Stomach (tissue), 9 donors: ENCODE results near the gene CDC73. TPM values are rescaled to one million over a fixed set of nuclear protein-coding genes. Genes with fewer than 3 reads are reported as not detected.
"Not testable (repeated sequence)": the region's sequence is repeated elsewhere in the genome, so short reads cannot be mapped to it uniquely, and the experiment has no call there.

ENCODE experiments used
- DNase-seq, 2 donors: peaks; one replicate each; pipeline versions ENCODE4 v3.0.0 to v3.0.0-alpha.2; 2013 to 2019
- H3K27ac ChIP-seq, 5 donors: fragments of 200-600 bp in 4 of 5; sonication (generic) in 4 of 5; one replicate each; pipeline ENCODE4 v1.5.1; 2013 to 2019; ENCODE audit warnings: mild to moderate bottlenecking in 1 of 5, moderate library complexity in 1 of 5
- H3K27me3 ChIP-seq, 3 donors: fragments of 200-600 bp; sonication (generic); one replicate each; pipeline ENCODE4 v1.5.1; 2017 to 2019; ENCODE audit warnings: mixed run types in 1 of 3
- H3K36me3 ChIP-seq, 4 donors: fragments of 200-600 bp; sonication (generic); 1 replicate in 3 of 4; 2 replicates in 1 of 4; pipeline ENCODE4 v1.5.1; 2016 to 2019
- H3K4me1 ChIP-seq, 4 donors: fragments of 200-600 bp; sonication (generic); one replicate each; pipeline ENCODE4 v1.5.1; 2016 to 2019
- H3K4me3 ChIP-seq, 4 donors: fragments of 200-600 bp; sonication (generic) in 3 of 4; one replicate each; pipeline ENCODE4 v1.5.1; 2016 to 2019; ENCODE audit warnings: mild to moderate bottlenecking in 1 of 4
- H3K9me3 ChIP-seq, 4 donors: fragments of 200-600 bp; sonication (generic); one replicate each; pipeline ENCODE4 v1.5.1; 2016 to 2019
- EP300 ChIP-seq: sonication (generic); formaldehyde crosslinking; IDR thresholded peaks from one replicate; pipeline ENCODE4 v1.6.1; 2017; ENCODE audit warnings: antibody characterized with exemption
- POLR2A ChIP-seq, 4 donors: fragments of 450-650 bp; IDR thresholded peaks; one replicate each; pipeline ENCODE4 v1.6.1; 2016; ENCODE audit warnings: antibody characterized with exemption in 4 of 4, control low read depth in 2 of 4, mild to moderate bottlenecking in 1 of 4, moderate library complexity in 1 of 4
- POLR2AphosphoS5 ChIP-seq, 3 donors: sonication (generic); formaldehyde crosslinking; IDR thresholded peaks; one replicate each; pipeline ENCODE4 v1.6.1; 2016; ENCODE audit warnings: antibody characterized with exemption in 3 of 3
- WGBS, 5 donors: extraction: QIAGEN DNeasy Blood & Tissue Kit in 3 of 5; methylation state at CpG; one replicate each; pipeline versions ENCODE4 v1.1.5 to v1.1.7; 2013 to 2018; 5-methylcytosine and 5-hydroxymethylcytosine counted together
- intact Hi-C: fragments of 100-400 bp; cut with DNase I; formaldehyde crosslinking; loops from one replicate; pipeline ENCODE4 v1.15.1; 2023; ENCODE audit warnings: low total_unique reads
- polyA plus RNA-seq, 3 donors: library from polyadenylated mRNA; stranded (reverse); fragments of 200-250 nt; gene quantifications; one replicate each; pipeline ENCODE4 v1.2.3, GENCODE V29; 2013
- total RNA-seq, 5 donors: library from RNA; depleted of rRNA; stranded (reverse); fragments of >200 nt; gene quantifications; one replicate each; pipeline versions ENCODE4 v1.1.0 to v1.2.3, GENCODE V29; 2014 to 2016
- TF ChIP-seq, protein P1 (sequence below), 7 experiments: fragments of 450-650 bp in 4 of 7; fragments of 200-600 bp in 3 of 7; sonication (generic) in 3 of 7; IDR thresholded peaks; one replicate each; pipeline ENCODE4 v1.5.1; 2016 to 2019; ENCODE audit warnings: antibody characterized with exemption in 7 of 7, control low read depth in 2 of 7, mild to moderate bottlenecking in 1 of 7
- donor health status: healthy with polysubstance abuse.
- donor health status: Bipolar disorder and iron deficiency.
- donor health status: healthy.

The CDC73 gene
- total and polyA plus RNA-seq, 8 donors: 6.7 to 75.9 (median 20.1) TPM

DNA sequence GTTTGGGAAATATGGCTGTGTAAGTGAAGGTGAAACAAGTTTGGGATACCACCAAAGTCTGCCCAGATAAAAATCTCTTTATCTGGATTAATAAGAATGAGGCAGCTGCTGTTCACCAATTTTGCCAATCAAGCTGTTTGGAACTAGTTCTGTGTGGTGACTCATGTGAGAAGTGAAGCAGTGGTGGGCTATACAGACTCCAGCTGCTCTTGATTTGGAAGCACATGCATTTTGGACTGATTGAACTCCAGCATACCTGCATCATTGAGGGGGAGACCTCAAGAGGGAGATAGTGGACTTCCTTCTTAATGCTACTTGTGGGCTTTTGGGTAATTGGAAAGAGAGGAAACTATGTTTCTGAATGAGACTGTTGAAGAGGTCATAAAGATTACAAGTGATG, 163.8 kb downstream of the CDC73 start:
- no peaks in the 10 kb centered on the region for H3K4me1 ChIP-seq
- TF ChIP-seq EP300 (no peak), POLR2AphosphoS5 (IDR thresholded peaks at IDR 0.05) (no peak), POLR2A (IDR thresholded peaks at IDR 0.05) (no peak)
- TF ChIP-seq, protein P1, sequence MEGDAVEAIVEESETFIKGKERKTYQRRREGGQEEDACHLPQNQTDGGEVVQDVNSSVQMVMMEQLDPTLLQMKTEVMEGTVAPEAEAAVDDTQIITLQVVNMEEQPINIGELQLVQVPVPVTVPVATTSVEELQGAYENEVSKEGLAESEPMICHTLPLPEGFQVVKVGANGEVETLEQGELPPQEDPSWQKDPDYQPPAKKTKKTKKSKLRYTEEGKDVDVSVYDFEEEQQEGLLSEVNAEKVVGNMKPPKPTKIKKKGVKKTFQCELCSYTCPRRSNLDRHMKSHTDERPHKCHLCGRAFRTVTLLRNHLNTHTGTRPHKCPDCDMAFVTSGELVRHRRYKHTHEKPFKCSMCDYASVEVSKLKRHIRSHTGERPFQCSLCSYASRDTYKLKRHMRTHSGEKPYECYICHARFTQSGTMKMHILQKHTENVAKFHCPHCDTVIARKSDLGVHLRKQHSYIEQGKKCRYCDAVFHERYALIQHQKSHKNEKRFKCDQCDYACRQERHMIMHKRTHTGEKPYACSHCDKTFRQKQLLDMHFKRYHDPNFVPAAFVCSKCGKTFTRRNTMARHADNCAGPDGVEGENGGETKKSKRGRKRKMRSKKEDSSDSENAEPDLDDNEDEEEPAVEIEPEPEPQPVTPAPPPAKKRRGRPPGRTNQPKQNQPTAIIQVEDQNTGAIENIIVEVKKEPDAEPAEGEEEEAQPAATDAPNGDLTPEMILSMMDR (IDR thresholded peaks at IDR 0.05): no peak
- no peaks in the 10 kb centered on the region for H3K9me3 ChIP-seq
- intact Hi-C loops: no loop called here
- DNase-seq: no peak
- no peaks in the 10 kb centered on the region for H3K27me3 ChIP-seq
- H3K27ac ChIP-seq: no peak overlapping the region
- H3K36me3 ChIP-seq: no peaks in the 10 kb centered on the region
- H3K4me3 ChIP-seq: no peak overlapping the region

- DNase-seq, H3K4me3 ChIP-seq, H3K9me3 ChIP-seq, intact Hi-C loops, H3K27me3 ChIP-seq, H3K27ac ChIP-seq, H3K36me3 ChIP-seq, H3K4me1 ChIP-seq: not testable (repeated sequence)
- 77 to 90% (median 86%) methylated on average over 2 of the region's 2 CpGs for WGBS, 5 donors
These were observed 166.8 kb downstream of the CDC73 start for GRCh38 chr1:193288548-193289080.

GRCh38 chr1:193293726-193294125, 171.9 kb downstream of the CDC73 start:
- TF ChIP-seq EP300 (no peak), POLR2AphosphoS5 (IDR thresholded peaks at IDR 0.05) (no peak), POLR2A (IDR thresholded peaks at IDR 0.05) (no peak)
- TF ChIP-seq, protein P1 (IDR thresholded peaks at IDR 0.05): no peak
- WGBS, 5 donors: 75 to 91% (median 78%) methylated on average over 2 of the region's 2 CpGs
- DNase-seq: no peak
- no peak overlapping the region for H3K4me3 ChIP-seq
- no peaks in the 10 kb centered on the region for H3K27me3 ChIP-seq
- intact Hi-C loops: no loop called here
- no peaks in the 10 kb centered on the region for H3K4me1 ChIP-seq
- peaks cover 0 to 12% (median 0%) of the 10 kb centered on the region in 4 donors for H3K9me3 ChIP-seq
- no peak overlapping the region for H3K27ac ChIP-seq
- no peaks in the 10 kb centered on the region for H3K36me3 ChIP-seq

GRCh38 chr1:193299038-193299437, 177.2 kb downstream of the CDC73 start:
- no peak overlapping the region for H3K27ac ChIP-seq
- WGBS, 5 donors: 79 to 89% (median 80%) methylated on average over 1 of the region's 1 CpG
- no peaks in the 10 kb centered on the region for H3K36me3 ChIP-seq
- H3K4me1 ChIP-seq: no peaks in the 10 kb centered on the region
- no peak for DNase-seq
- H3K9me3 ChIP-seq: peaks cover 0 to 12% (median 0%) of the 10 kb centered on the region in 4 donors
- no peak overlapping the region for H3K4me3 ChIP-seq
- intact Hi-C loops: no loop called here
- no peaks in the 10 kb centered on the region for H3K27me3 ChIP-seq
- TF ChIP-seq POLR2AphosphoS5 (IDR thresholded peaks at IDR 0.05): no peak
- TF ChIP-seq POLR2A (IDR thresholded peaks at IDR 0.05): no peak
- no peak for TF ChIP-seq EP300
- TF ChIP-seq, protein P1 (IDR thresholded peaks at IDR 0.05): no peak

- Histone ChIP-seq H3K27me3 (no peaks in the 10 kb centered on the region), H3K4me1 (no peaks in the 10 kb centered on the region), H3K9me3 (peaks cover 0 to 3% (median 0%) of the 10 kb centered on the region in 4 donors), H3K27ac (no peak overlapping the region), H3K4me3 (no peak overlapping the region), H3K36me3 (no peaks in the 10 kb centered on the region)
- no peak for TF ChIP-seq POLR2A (IDR thresholded peaks at IDR 0.05)
- no peak for TF ChIP-seq POLR2AphosphoS5 (IDR thresholded peaks at IDR 0.05)
- no peak for TF ChIP-seq EP300
- TF ChIP-seq, protein P1 (IDR thresholded peaks at IDR 0.05): no peak
- WGBS, 5 donors: 76 to 82% (median 77%) methylated on average over 2 of the region's 2 CpGs
- no peak for DNase-seq
- intact Hi-C loops: no loop called here
These were observed 179.9 kb downstream of the CDC73 start for GRCh38 chr1:193301746-193302145.
